CD14-positive monocyte (primary cell): Measurements from ENCODE around the gene BTD. TPM values are rescaled to one million over a fixed set of nuclear protein-coding genes. Genes with fewer than 3 reads are reported as not detected.

ENCODE experiments used
- DNase-seq, 3 donors: peaks; one replicate each; pipeline ENCODE4 v3.0.0-alpha.2; 2011 to 2022
- H2AFZ ChIP-seq: 2 replicates; pipeline ENCODE4 v1.6.0; 2012; ENCODE audit warnings: mild to moderate bottlenecking, low read depth, low read length, inconsistent platforms; ENCODE audit not compliant: insufficient read depth, poor library complexity, severe bottlenecking
- H3K27ac ChIP-seq, 2 donors: 1 replicate in 1 of 2; 2 replicates in 1 of 2; pipeline ENCODE4 v1.5.1; 2012 to 2013; ENCODE audit warnings: low read length in 2 of 2, control low read depth in 1 of 2, inconsistent platforms in 1 of 2, low read depth in 1 of 2, mild to moderate bottlenecking in 1 of 2
- H3K27me3 ChIP-seq, 2 donors: one replicate each; pipeline versions ENCODE4 v1.6.0 to v1.6.1; 2011 to 2013; ENCODE audit warnings: low read length in 2 of 2; ENCODE audit not compliant: control insufficient read depth in 2 of 2, insufficient read depth in 2 of 2
- H3K36me3 ChIP-seq, 2 donors: replicated peaks in 1 of 2; 1 replicate in 1 of 2; 2 replicates in 1 of 2; pipeline versions ENCODE4 v1.5.1 to v1.6.1; 2012 to 2013; ENCODE audit warnings: low read length in 2 of 2, control low read depth in 1 of 2, inconsistent platforms in 1 of 2, mild to moderate bottlenecking in 1 of 2; ENCODE audit not compliant: insufficient read depth in 2 of 2, control insufficient read depth in 1 of 2
- H3K4me1 ChIP-seq, 2 donors: 1 replicate in 1 of 2; 2 replicates in 1 of 2; pipeline versions ENCODE4 v1.5.1 to v1.6.1; 2012 to 2013; ENCODE audit warnings: low read length in 2 of 2, control low read depth in 1 of 2, inconsistent platforms in 1 of 2, mild to moderate bottlenecking in 1 of 2, moderate library complexity in 1 of 2; ENCODE audit not compliant: insufficient read depth in 2 of 2, control insufficient read depth in 1 of 2
- H3K4me2 ChIP-seq: replicated peaks from 2 replicates; pipeline ENCODE3; 2012; ENCODE audit warnings: low read length, moderate library complexity, mild to moderate bottlenecking; ENCODE audit not compliant: poor library complexity, severe bottlenecking; ENCODE audit errors: extremely low read depth
- H3K4me3 ChIP-seq, 3 experiments: fragments of 200-600 bp in 1 of 3; sonication (generic) in 1 of 3; replicated peaks in 1 of 3; 1 replicate in 2 of 3; 2 replicates in 1 of 3; pipeline ENCODE4 v1.5.1; 2011 to 2013; ENCODE audit warnings: low read length in 3 of 3, mild to moderate bottlenecking in 3 of 3, control low read depth in 2 of 3, low read depth in 2 of 3, inconsistent platforms in 1 of 3, moderate library complexity in 1 of 3
- H3K79me2 ChIP-seq: 2 replicates; pipeline ENCODE4 v1.6.0; 2012; ENCODE audit warnings: mild to moderate bottlenecking, control low read depth, inconsistent platforms, low read length, moderate library complexity; ENCODE audit not compliant: insufficient read depth
- H3K9ac ChIP-seq: 2 replicates; pipeline ENCODE4 v1.6.0; 2017; ENCODE audit warnings: low read length, mild to moderate bottlenecking; ENCODE audit not compliant: insufficient read depth, poor library complexity, severe bottlenecking
- H3K9me3 ChIP-seq, 2 donors: replicated peaks in 1 of 2; 1 replicate in 1 of 2; 2 replicates in 1 of 2; pipeline versions ENCODE4 v1.5.1 to v1.6.1; 2012 to 2013; ENCODE audit warnings: low read length in 2 of 2, control low read depth in 1 of 2; ENCODE audit not compliant: control insufficient read depth in 1 of 2, insufficient read depth in 1 of 2
- H4K20me1 ChIP-seq: 2 replicates; pipeline ENCODE4 v1.6.0; 2012; ENCODE audit warnings: mild to moderate bottlenecking, low read length, control low read depth, moderate library complexity; ENCODE audit not compliant: insufficient read depth
- H3K27ac Mint-ChIP-seq, 7 donors: one replicate each; pipeline ENCODE4 v1.8.0; 2020; ENCODE audit warnings: mild to moderate bottlenecking in 7 of 7, mixed read lengths in 7 of 7, moderate library complexity in 6 of 7, inconsistent platforms in 2 of 7
- H3K27me3 Mint-ChIP-seq, 3 donors: one replicate each; pipeline ENCODE4 v1.8.0; 2021 to 2022; ENCODE audit warnings: low read depth in 3 of 3, mild to moderate bottlenecking in 3 of 3, mixed read lengths in 3 of 3, moderate library complexity in 3 of 3, inconsistent platforms in 1 of 3
- H3K36me3 Mint-ChIP-seq, 2 donors: one replicate each; pipeline ENCODE4 v1.8.0; 2020; ENCODE audit warnings: mixed read lengths in 2 of 2, inconsistent platforms in 1 of 2, mild to moderate bottlenecking in 1 of 2
- H3K4me1 Mint-ChIP-seq: one replicate; pipeline ENCODE4 v1.8.0; 2020; ENCODE audit warnings: mild to moderate bottlenecking, mixed read lengths
- H3K4me3 Mint-ChIP-seq, 2 donors: one replicate each; pipeline ENCODE4 v1.8.0; 2020; ENCODE audit warnings: mild to moderate bottlenecking in 2 of 2, mixed read lengths in 2 of 2, moderate library complexity in 1 of 2
- H3K9me3 Mint-ChIP-seq, 7 donors: one replicate each; pipeline ENCODE4 v1.8.0; 2020 to 2022; ENCODE audit warnings: mixed read lengths in 7 of 7, mild to moderate bottlenecking in 6 of 7, moderate library complexity in 6 of 7, inconsistent platforms in 2 of 7
- CTCF ChIP-seq: fragments of 200-600 bp; IDR thresholded peaks from one replicate; pipeline ENCODE4 v1.8.0; 2022; ENCODE audit warnings: antibody characterized with exemption, mild to moderate bottlenecking
- WGBS: methylation state at CpG from one replicate; pipeline ENCODE4 v1.1.5; 2013; ENCODE audit warnings: missing lambda C conversion rate; ENCODE audit not compliant: insufficient coverage; 5-methylcytosine and 5-hydroxymethylcytosine counted together
- intact Hi-C, 2 donors: fragments of 100-400 bp; cut with micrococcal nuclease; formaldehyde crosslinking; loops; one replicate each; pipeline versions ENCODE4 v1.15.0 to v1.15.1; 2023
- polyA plus RNA-seq, 3 donors: library from polyadenylated mRNA; depleted of rRNA in 1 of 3; unstranded in 2 of 3; stranded (reverse) in 1 of 3; fragments of 300-500 nt in 2 of 3; fragments of >200 nt in 1 of 3; fragmentation: Illumina TruSeq in 2 of 3; gene quantifications; 1 replicate in 2 of 3; 2 replicates in 1 of 3; pipeline ENCODE4 v1.2.3, GENCODE V29; 2012 to 2021

Gene BTD
- polyA plus RNA-seq, 3 donors, result 13.2 to 24.0 (median 19.3) TPM

- H3K4me3 Mint-ChIP-seq, result peak overlapping the region in 1 of 2 donors; percentile 36
- Histone ChIP-seq H3K4me3 (peak overlapping the region in 1 of 3 experiments; percentile 23), H3K9me3 (no peaks in the 10 kb centered on the region), H3K27ac (no peak overlapping the region), H3K9ac (no peak overlapping the region), H3K4me2 (peak overlapping the region; percentile 55), H3K79me2 (no peaks in the 10 kb centered on the region), H3K4me1 (peaks cover 5 to 7% of the 10 kb centered on the region in 2 donors), H4K20me1 (no peaks in the 10 kb centered on the region), H2AFZ (no peak overlapping the region), H3K27me3 (no peaks in the 10 kb centered on the region), H3K36me3 (no peaks in the 10 kb centered on the region)
- H3K27me3 Mint-ChIP-seq, result peaks cover 2% of the 10 kb centered on the region in 3 donors
- peak; percentile 69 to 88 (median 81) for DNase-seq
- WGBS, result 25% methylated on average over 4 of the region's 10 CpGs
- H3K36me3 Mint-ChIP-seq, result peaks cover 11 to 15% of the 10 kb centered on the region in 2 donors
- no peak overlapping the region for H3K27ac Mint-ChIP-seq
- no peaks in the 10 kb centered on the region for H3K9me3 Mint-ChIP-seq
- H3K4me1 Mint-ChIP-seq, result peaks cover 8% of the 10 kb centered on the region
- intact Hi-C loops, result loop anchor here (2.0 to 10.0 kb wide), 4 partner anchors 55 to 192 kb away; no protein-coding TSS in a partner anchor
- TF ChIP-seq CTCF, result peak; percentile 80
Measured at GRCh38 chr3:15629860-15630597, 28.5 kb downstream of the BTD start.

- WGBS, result 17% methylated on average over 4 of the region's 8 CpGs
Measured at GRCh38 chr3:15630646-15631350, 29.3 kb downstream of the BTD start.

More at GRCh38 chr3:15630646-15631350, 29.3 kb downstream of the BTD start:
- H3K4me3 Mint-ChIP-seq, result no peak overlapping the region
- H3K27ac Mint-ChIP-seq, result peak overlapping the region in 1 of 7 donors; percentile 67
- no peaks in the 10 kb centered on the region for H4K20me1 ChIP-seq
- H3K4me1 ChIP-seq, result peaks cover 5 to 7% of the 10 kb centered on the region in 2 donors
- H3K9me3 ChIP-seq, result no peaks in the 10 kb centered on the region
- no peak overlapping the region for H2AFZ ChIP-seq
- H3K36me3 ChIP-seq, result no peaks in the 10 kb centered on the region
- H3K27ac ChIP-seq, result no peak overlapping the region
- intact Hi-C loops, result loop anchor here (5.0 to 10.0 kb wide), 2 partner anchors 54 to 182 kb away; no protein-coding TSS in a partner anchor
- H3K4me2 ChIP-seq, result peak overlapping the region; percentile 55
- no peak for DNase-seq
- no peaks in the 10 kb centered on the region for H3K79me2 ChIP-seq
- H3K4me3 ChIP-seq, result peak overlapping the region in 1 of 3 experiments; percentile 23
- H3K9ac ChIP-seq, result no peak overlapping the region
- H3K4me1 Mint-ChIP-seq, result peaks cover 13% of the 10 kb centered on the region
- peaks cover 11 to 15% of the 10 kb centered on the region in 2 donors for H3K36me3 Mint-ChIP-seq
- no peaks in the 10 kb centered on the region for H3K27me3 ChIP-seq
- H3K27me3 Mint-ChIP-seq, result peaks cover 2% of the 10 kb centered on the region in 3 donors
- H3K9me3 Mint-ChIP-seq, result no peaks in the 10 kb centered on the region
- no peak for TF ChIP-seq CTCF
